T-helper 1 cell treated with Interleukin-12 subunit alpha and Interleukin-12 subunit beta and Interleukin-4 antibody, amounts not matched to agents 30 μg/mL and 1 μg/mL, for 36 hours (primary cell): ENCODE data around the gene OAS3.

Experiments
- H3K27ac Mint-ChIP-seq: one replicate; pipeline ENCODE4 v1.8.0; 2021; ENCODE audit warnings: mild to moderate bottlenecking, mixed read lengths
- H3K27me3 Mint-ChIP-seq: one replicate; pipeline ENCODE4 v1.8.0; 2021; ENCODE audit warnings: low read depth, mixed read lengths
- H3K36me3 Mint-ChIP-seq: one replicate; pipeline ENCODE4 v1.8.0; 2021; ENCODE audit warnings: low read depth, mixed read lengths
- H3K4me1 Mint-ChIP-seq: one replicate; pipeline ENCODE4 v1.8.0; 2021; ENCODE audit warnings: low read depth, mixed read lengths
- H3K4me3 Mint-ChIP-seq: one replicate; pipeline ENCODE4 v1.8.0; 2021; ENCODE audit warnings: mild to moderate bottlenecking, moderate library complexity, mixed read lengths
- H3K9me3 Mint-ChIP-seq: one replicate; pipeline ENCODE4 v1.8.0; 2021; ENCODE audit warnings: mixed read lengths

OAS3 gene

DNA sequence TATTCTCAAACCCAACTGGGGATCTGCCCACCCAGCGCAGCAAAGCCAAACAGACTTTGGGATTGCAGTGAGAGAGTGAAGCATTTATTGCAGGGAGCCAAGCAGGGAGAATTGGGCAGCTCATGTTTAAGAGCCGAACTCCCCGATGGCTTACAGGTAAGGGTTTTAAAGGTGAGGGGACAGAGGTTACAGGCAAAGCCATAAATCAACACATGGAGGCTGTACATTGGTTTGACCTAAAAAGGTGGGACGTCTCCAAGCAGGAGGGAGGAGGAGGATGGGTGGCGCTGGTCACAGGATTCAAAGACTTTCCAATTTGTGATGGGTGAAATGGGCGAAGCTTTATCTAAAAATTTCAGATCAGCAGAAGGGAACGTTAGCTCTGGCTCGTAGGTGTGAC is 58.2 kb downstream of the OAS3 start:
- Mint-ChIP-seq H3K4me3 (no peak overlapping the region), H3K27ac (no peak overlapping the region), H3K27me3 (no peaks in the 10 kb centered on the region), H3K36me3 (peaks cover 83% of the 10 kb centered on the region), H3K4me1 (peaks cover 20% of the 10 kb centered on the region), H3K9me3 (peaks cover 12% of the 10 kb centered on the region)

DNA sequence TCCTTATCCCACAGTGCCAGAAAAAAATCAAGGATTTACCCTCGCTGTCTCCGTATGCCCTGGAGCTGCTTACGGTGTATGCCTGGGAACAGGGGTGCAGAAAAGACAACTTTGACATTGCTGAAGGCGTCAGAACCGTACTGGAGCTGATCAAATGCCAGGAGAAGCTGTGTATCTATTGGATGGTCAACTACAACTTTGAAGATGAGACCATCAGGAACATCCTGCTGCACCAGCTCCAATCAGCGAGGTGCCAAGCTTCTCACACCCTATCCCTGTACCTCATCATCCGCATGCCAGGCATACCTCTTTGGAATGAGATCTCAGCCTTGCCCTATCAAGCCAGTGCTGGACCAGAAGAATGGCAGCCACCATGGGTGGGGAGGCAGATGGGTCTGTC is 59.2 kb downstream of the OAS3 start:
- H3K9me3 Mint-ChIP-seq = peaks cover 8% of the 10 kb centered on the region
- H3K27me3 Mint-ChIP-seq = no peaks in the 10 kb centered on the region
- peaks cover 18% of the 10 kb centered on the region for H3K4me1 Mint-ChIP-seq
- H3K27ac Mint-ChIP-seq = no peak overlapping the region
- peaks cover 80% of the 10 kb centered on the region for H3K36me3 Mint-ChIP-seq
- no peak overlapping the region for H3K4me3 Mint-ChIP-seq

GRCh38 chr12:112998987-112999767 is 60.9 kb downstream of the OAS3 start:
- peaks cover 8% of the 10 kb centered on the region for H3K9me3 Mint-ChIP-seq
- H3K27me3 Mint-ChIP-seq = no peaks in the 10 kb centered on the region
- no peak overlapping the region for H3K4me3 Mint-ChIP-seq
- H3K4me1 Mint-ChIP-seq = peaks cover 5% of the 10 kb centered on the region
- peaks cover 83% of the 10 kb centered on the region for H3K36me3 Mint-ChIP-seq
- H3K27ac Mint-ChIP-seq = no peak overlapping the region

DNA sequence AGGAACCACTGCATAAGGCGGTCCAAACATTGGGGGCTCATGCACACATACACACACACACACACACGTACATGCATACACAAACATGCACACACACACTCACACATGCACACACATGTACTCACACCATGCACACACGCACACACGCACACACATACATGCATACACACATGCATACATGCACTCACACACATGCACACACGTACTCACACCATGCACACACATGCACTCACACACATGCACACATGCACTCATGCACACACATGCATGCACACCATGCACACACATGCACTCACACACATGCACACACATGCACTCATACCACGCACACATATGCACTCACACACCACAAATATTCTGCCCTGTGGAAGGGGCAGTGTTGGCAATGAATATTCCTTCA is 62.2 kb downstream of the OAS3 start:
- no peak overlapping the region for H3K4me3 Mint-ChIP-seq
- H3K27ac Mint-ChIP-seq = no peak overlapping the region
- peaks cover 3% of the 10 kb centered on the region for H3K4me1 Mint-ChIP-seq
- H3K27me3 Mint-ChIP-seq = no peaks in the 10 kb centered on the region
- H3K9me3 Mint-ChIP-seq = peaks cover 8% of the 10 kb centered on the region
- peaks cover 84% of the 10 kb centered on the region for H3K36me3 Mint-ChIP-seq

DNA sequence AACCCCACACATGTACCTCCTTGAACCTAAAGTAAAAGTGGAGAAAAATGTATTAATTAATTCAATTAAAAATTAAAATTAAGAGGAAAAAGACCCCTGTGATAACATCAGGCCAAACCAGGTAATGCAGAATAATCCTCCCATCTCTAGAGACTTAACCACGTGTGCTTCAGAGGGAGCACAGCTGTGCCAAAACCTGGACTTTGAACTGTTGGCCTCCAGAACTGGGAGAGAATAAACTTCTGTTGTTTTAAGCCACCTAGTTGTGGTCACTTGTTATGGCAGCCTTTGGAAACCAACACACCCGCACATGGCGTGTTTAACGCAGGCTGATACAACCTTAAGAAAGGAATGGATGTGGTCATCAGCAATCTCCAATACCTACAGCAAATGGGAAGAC is 63.9 kb downstream of the OAS3 start:
- peaks cover 6% of the 10 kb centered on the region for H3K9me3 Mint-ChIP-seq
- peaks cover 82% of the 10 kb centered on the region for H3K36me3 Mint-ChIP-seq
- H3K27ac Mint-ChIP-seq = no peak overlapping the region
- no peak overlapping the region for H3K4me3 Mint-ChIP-seq
- H3K4me1 Mint-ChIP-seq = peaks cover 3% of the 10 kb centered on the region
- H3K27me3 Mint-ChIP-seq = no peaks in the 10 kb centered on the region

DNA sequence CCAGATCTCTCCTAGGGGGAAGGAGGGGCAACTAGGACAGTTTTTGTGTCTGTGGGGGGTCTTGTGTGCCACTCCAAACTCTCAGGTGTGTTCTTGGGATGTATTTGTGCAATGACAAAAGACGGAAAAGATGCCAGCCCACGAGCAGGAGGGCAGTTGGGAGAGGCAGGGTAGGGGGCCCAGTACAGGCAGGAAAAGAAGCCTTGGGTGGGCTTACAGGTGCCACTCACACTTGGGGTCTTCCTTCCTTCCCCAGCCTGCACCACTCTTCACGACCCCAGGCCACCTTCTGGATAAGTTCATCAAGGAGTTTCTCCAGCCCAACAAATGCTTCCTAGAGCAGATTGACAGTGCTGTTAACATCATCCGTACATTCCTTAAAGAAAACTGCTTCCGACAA is 64.4 kb downstream of the OAS3 start:
- Mint-ChIP-seq H3K27me3 (no peaks in the 10 kb centered on the region), H3K4me1 (peaks cover 3% of the 10 kb centered on the region), H3K27ac (no peak overlapping the region), H3K9me3 (peaks cover 4% of the 10 kb centered on the region), H3K36me3 (peaks cover 81% of the 10 kb centered on the region), H3K4me3 (no peak overlapping the region)

DNA sequence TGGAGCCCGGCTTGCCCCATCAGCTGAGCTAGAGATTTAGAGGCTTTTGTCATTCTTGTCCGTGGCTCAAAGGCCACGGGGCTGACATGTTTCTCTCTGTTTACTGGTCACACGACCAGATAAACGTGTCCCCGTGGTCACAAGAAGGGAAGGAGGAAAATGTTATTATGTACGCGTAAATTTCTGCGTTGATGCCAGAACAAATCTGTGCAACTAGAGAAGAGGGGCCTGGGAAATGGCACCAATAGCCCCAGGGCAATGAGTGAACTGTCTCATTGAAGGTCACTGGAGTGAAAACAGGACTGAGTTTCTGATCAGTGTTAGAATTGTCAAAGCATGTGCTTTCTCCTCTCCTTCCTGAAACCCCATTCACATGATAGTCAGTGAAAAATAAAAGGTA is 65.4 kb downstream of the OAS3 start:
- Mint-ChIP-seq H3K27me3 (no peaks in the 10 kb centered on the region), H3K9me3 (peaks cover 2% of the 10 kb centered on the region), H3K4me3 (no peak overlapping the region), H3K27ac (no peak overlapping the region), H3K4me1 (peaks cover 4% of the 10 kb centered on the region), H3K36me3 (peaks cover 78% of the 10 kb centered on the region)

GRCh38 chr12:113005762-113006161 is 67.5 kb downstream of the OAS3 start:
- no peaks in the 10 kb centered on the region for H3K27me3 Mint-ChIP-seq
- peaks cover 3% of the 10 kb centered on the region for H3K9me3 Mint-ChIP-seq
- peaks cover 78% of the 10 kb centered on the region for H3K36me3 Mint-ChIP-seq
- H3K4me3 Mint-ChIP-seq = no peak overlapping the region
- H3K4me1 Mint-ChIP-seq = peaks cover 2% of the 10 kb centered on the region
- H3K27ac Mint-ChIP-seq = no peak overlapping the region

DNA sequence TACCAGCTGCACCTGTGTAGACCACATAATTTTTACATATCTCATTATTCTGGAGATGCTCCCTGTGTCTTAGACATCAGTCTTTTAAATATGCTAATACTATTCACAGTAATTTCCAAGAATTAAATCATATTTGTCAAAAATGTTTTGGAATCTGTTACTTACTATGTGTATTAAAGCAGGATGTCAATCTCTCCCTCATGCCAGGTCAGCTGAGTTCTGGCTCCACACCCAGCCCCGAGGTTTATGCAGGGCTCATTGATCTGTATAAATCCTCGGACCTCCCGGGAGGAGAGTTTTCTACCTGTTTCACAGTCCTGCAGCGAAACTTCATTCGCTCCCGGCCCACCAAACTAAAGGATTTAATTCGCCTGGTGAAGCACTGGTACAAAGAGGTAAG is 67.9 kb downstream of the OAS3 start:
- Mint-ChIP-seq H3K4me1 (peaks cover 2% of the 10 kb centered on the region), H3K27ac (no peak overlapping the region), H3K9me3 (peaks cover 6% of the 10 kb centered on the region), H3K4me3 (no peak overlapping the region), H3K36me3 (peaks cover 79% of the 10 kb centered on the region), H3K27me3 (no peaks in the 10 kb centered on the region)

- peaks cover 2% of the 10 kb centered on the region for H3K4me1 Mint-ChIP-seq
- H3K36me3 Mint-ChIP-seq = peaks cover 79% of the 10 kb centered on the region
- peaks cover 6% of the 10 kb centered on the region for H3K9me3 Mint-ChIP-seq
- H3K27ac Mint-ChIP-seq = no peak overlapping the region
- H3K4me3 Mint-ChIP-seq = no peak overlapping the region
- no peaks in the 10 kb centered on the region for H3K27me3 Mint-ChIP-seq
These were observed 68.4 kb downstream of the OAS3 start for GRCh38 chr12:113006641-113007040.

GRCh38 chr12:113007166-113007565 is 68.9 kb downstream of the OAS3 start:
- Mint-ChIP-seq H3K9me3 (peaks cover 6% of the 10 kb centered on the region), H3K27me3 (no peaks in the 10 kb centered on the region), H3K4me3 (no peak overlapping the region), H3K36me3 (peaks cover 81% of the 10 kb centered on the region), H3K27ac (no peak overlapping the region), H3K4me1 (peaks cover 2% of the 10 kb centered on the region)

GRCh38 chr12:113010701-113011100 is 72.4 kb downstream of the OAS3 start:
- Mint-ChIP-seq H3K4me3 (no peak overlapping the region), H3K27ac (no peak overlapping the region), H3K36me3 (peaks cover 53% of the 10 kb centered on the region)

DNA sequence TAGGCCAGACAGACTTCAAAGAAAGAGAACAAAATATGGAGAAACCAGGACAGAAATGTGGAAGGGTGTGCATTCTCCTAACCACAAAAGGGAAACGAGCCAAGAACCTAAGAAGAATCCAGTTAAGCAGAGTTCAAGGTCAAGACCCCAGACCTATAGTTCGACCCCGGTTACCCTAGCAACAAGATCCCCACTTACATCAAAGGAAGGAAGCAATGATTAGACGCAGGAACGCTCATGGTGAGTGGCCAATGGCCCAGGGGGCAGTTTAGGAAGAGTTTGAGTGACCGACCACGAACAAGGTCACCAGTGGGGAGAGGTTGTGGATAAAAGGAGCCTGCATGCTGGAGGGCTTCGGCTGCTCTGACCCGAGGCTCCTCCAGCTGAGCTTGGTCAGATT is 76.3 kb downstream of the OAS3 start:
- Mint-ChIP-seq H3K27me3 (no peaks in the 10 kb centered on the region), H3K9me3 (peaks cover 6% of the 10 kb centered on the region), H3K4me3 (no peak overlapping the region), H3K36me3 (peaks cover 21% of the 10 kb centered on the region), H3K27ac (no peak overlapping the region), H3K4me1 (no peaks in the 10 kb centered on the region)

More at GRCh38 chr12:113010701-113011100, 72.4 kb downstream of the OAS3 start:
- Mint-ChIP-seq H3K27me3 (no peaks in the 10 kb centered on the region), H3K9me3 (peaks cover 6% of the 10 kb centered on the region), H3K4me1 (peaks cover 2% of the 10 kb centered on the region)

- Mint-ChIP-seq H3K4me1 (no peaks in the 10 kb centered on the region), H3K36me3 (peaks cover under 1% of the 10 kb centered on the region), H3K27ac (no peak overlapping the region), H3K9me3 (no peaks in the 10 kb centered on the region), H3K4me3 (no peak overlapping the region), H3K27me3 (peaks cover 4% of the 10 kb centered on the region)
These were observed 78.5 kb downstream of the OAS3 start for GRCh38 chr12:113016796-113017195.

DNA sequence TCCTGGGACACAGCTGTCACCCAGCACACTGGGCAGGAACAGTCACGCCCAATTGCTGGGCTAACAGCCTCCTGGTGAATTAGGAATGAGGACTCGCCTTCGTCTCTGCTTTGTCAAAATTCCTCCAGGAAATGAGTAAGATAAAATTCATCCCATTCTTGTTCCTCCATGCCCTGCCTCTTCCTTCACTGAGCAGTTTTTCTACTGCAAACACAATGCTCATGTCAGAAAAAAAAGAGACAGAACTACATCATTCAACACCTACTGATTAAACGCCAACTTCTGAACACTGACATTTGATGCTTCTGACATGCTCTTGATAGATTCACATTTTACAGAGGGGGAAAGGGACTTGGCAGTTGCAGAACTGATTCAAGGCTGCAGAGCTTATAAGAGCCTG is 80.8 kb downstream of the OAS3 start:
- Mint-ChIP-seq H3K9me3 (no peaks in the 10 kb centered on the region), H3K27ac (no peak overlapping the region), H3K4me3 (no peak overlapping the region), H3K27me3 (peaks cover 4% of the 10 kb centered on the region), H3K36me3 (no peaks in the 10 kb centered on the region), H3K4me1 (peaks cover 3% of the 10 kb centered on the region)
